ENCODE measurements around the gene NEBL.

GRCh38 chr10:20922451-20922850 is 25.3 kb upstream of the NEBL start:
- TF ChIP-seq POLR2A (IDR thresholded peaks at IDR 0.05; ENCODE audit: low read depth, low read length) (no peak), TAF1 (IDR thresholded peaks at IDR 0.05; ENCODE audit: low read depth, low read length) (no peak), POLR2AphosphoS5 (IDR thresholded peaks at IDR 0.05; ENCODE audit: low read depth, low read length) (no peak), POU2F2 (IDR thresholded peaks at IDR 0.05; ENCODE audit: low read depth, low read length) (no peak), SPI1 (IDR thresholded peaks at IDR 0.05; ENCODE audit: low read depth, low read length) (no peak), PAX5 (IDR thresholded peaks at IDR 0.05; ENCODE audit: insufficient read depth, low read length, severe bottlenecking) (no peak)
